H1 (cell line): ENCODE results near the gene FHIT. TPM values are rescaled to one million over a fixed set of nuclear protein-coding genes. Genes with fewer than 3 reads are reported as not detected.

Source experiments
- CTCF ChIA-PET: fragments of 300-600 bp; sonication (Branson Sonifier 250); formaldehyde crosslinking; loops from one replicate; lab custom pipeline; 2021; ENCODE audit not compliant: partially characterized antibody; lab: Charles Lee
- POLR2A ChIA-PET: fragments of 300-600 bp; sonication (Branson Sonifier 250); formaldehyde crosslinking; loops from one replicate; lab custom pipeline; 2021; ENCODE audit warnings: inconsistent platforms; ENCODE audit not compliant: partially characterized antibody; lab: Charles Lee
- DNase-seq, 2 experiments: peaks; one replicate each; pipeline versions ENCODE4 v3.0.0 to v3.0.0-alpha.2; 2010 to 2022; ENCODE audit warnings: low spot score in 2 of 2, low read depth in 1 of 2, mixed read lengths in 1 of 2
- FAIRE-seq: peaks from 2 replicates; lab custom pipeline; 2011; peaks lifted over from hg19 to GRCh38; lab: Jason Lieb, UNC
- H2AFZ ChIP-seq: 2 replicates; pipeline ENCODE4 v1.8.1; 2012; ENCODE audit warnings: low read length, inconsistent platforms
- H2AK5ac ChIP-seq: 2 replicates; pipeline ENCODE4 v1.6.1; 2013; ENCODE audit warnings: low read depth, low read length
- H2BK120ac ChIP-seq: replicated peaks from 2 replicates; pipeline ENCODE3; 2013; ENCODE audit warnings: low read depth, low read length, inconsistent platforms
- H2BK12ac ChIP-seq: 2 replicates; pipeline ENCODE4 v1.6.1; 2013; ENCODE audit warnings: low read depth, low read length
- H2BK15ac ChIP-seq: 2 replicates; pipeline ENCODE4 v1.6.1; 2013; ENCODE audit warnings: low read length
- H2BK20ac ChIP-seq: 2 replicates; pipeline ENCODE4 v1.6.1; 2013; ENCODE audit warnings: low read length
- H2BK5ac ChIP-seq: 2 replicates; pipeline ENCODE4 v1.6.1; 2013; ENCODE audit warnings: low read depth, low read length
- H3K14ac ChIP-seq: 2 replicates; pipeline ENCODE4 v1.6.1; 2013; ENCODE audit warnings: inconsistent platforms; ENCODE audit not compliant: insufficient read length
- H3K18ac ChIP-seq: 2 replicates; pipeline ENCODE4 v1.6.1; 2013; ENCODE audit warnings: low read length; ENCODE audit errors: extremely low read depth
- H3K23ac ChIP-seq: 2 replicates; pipeline ENCODE4 v1.6.1; 2013; ENCODE audit warnings: inconsistent platforms; ENCODE audit not compliant: insufficient read length
- H3K23me2 ChIP-seq: 2 replicates; pipeline ENCODE4 v1.6.1; 2013; ENCODE audit warnings: low read depth, low read length
- H3K27ac ChIP-seq: 2 replicates; pipeline ENCODE4 v1.6.1; 2011; ENCODE audit warnings: low read depth, low read length, inconsistent platforms
- H3K27me3 ChIP-seq, 4 experiments: replicated peaks in 1 of 4; 1 replicate in 1 of 4; 2 replicates in 3 of 4; pipeline versions ENCODE4 v1.6.1 to v1.8.1; 2011 to 2013; ENCODE audit warnings: low read length in 3 of 4, mild to moderate bottlenecking in 3 of 4, inconsistent platforms in 2 of 4, mixed read lengths in 2 of 4, moderate library complexity in 1 of 4; ENCODE audit not compliant: control insufficient read depth in 3 of 4, insufficient read depth in 3 of 4; ENCODE audit errors: extremely low read depth in 1 of 4
- H3K36me3 ChIP-seq, 4 experiments: 2 replicates each; pipeline versions ENCODE4 v1.6.1 to v1.8.1; 2011 to 2013; ENCODE audit warnings: mild to moderate bottlenecking in 4 of 4, low read length in 3 of 4, moderate library complexity in 2 of 4, control low read depth in 1 of 4, inconsistent platforms in 1 of 4; ENCODE audit not compliant: insufficient read depth in 4 of 4, control insufficient read depth in 2 of 4
- H3K4ac ChIP-seq: replicated peaks from 2 replicates; pipeline ENCODE3; 2013; ENCODE audit warnings: low read length, low read depth, mixed read lengths, inconsistent platforms; ENCODE audit not compliant: insufficient read length
- H3K4me1 ChIP-seq, 4 experiments: replicated peaks in 1 of 4; 1 replicate in 1 of 4; 2 replicates in 3 of 4; pipeline versions ENCODE4 v1.6.1 to v1.8.1; 2011 to 2013; ENCODE audit warnings: low read length in 3 of 4, inconsistent platforms in 2 of 4, mixed read lengths in 1 of 4; ENCODE audit not compliant: insufficient read depth in 4 of 4, control insufficient read depth in 3 of 4
- H3K4me2 ChIP-seq, 2 experiments: 2 replicates each; pipeline versions ENCODE4 v1.6.1 to v1.8.1; 2011 to 2013; ENCODE audit warnings: low read depth in 2 of 2, low read length in 2 of 2, control low read depth in 1 of 2, inconsistent platforms in 1 of 2, mild to moderate bottlenecking in 1 of 2; ENCODE audit not compliant: insufficient read depth in 1 of 2
- H3K4me3 ChIP-seq, 4 experiments: fragments of 200-600, 300-600 bp in 1 of 4; sonication (generic), shearing (Covaris generic), sonication (Bioruptor Twin) in 1 of 4; 2 replicates each; pipeline versions ENCODE4 v1.5.1 to v1.8.1; 2011 to 2016; ENCODE audit warnings: low read length in 4 of 4, low read depth in 3 of 4, control low read depth in 2 of 4, inconsistent platforms in 2 of 4, mild to moderate bottlenecking in 2 of 4, mixed read lengths in 1 of 4, moderate library complexity in 1 of 4; ENCODE audit not compliant: insufficient read depth in 2 of 4; ENCODE audit errors: extremely low read depth in 1 of 4
- H3K56ac ChIP-seq: replicated peaks from 2 replicates; pipeline ENCODE3; 2013; ENCODE audit warnings: low read depth, mild to moderate bottlenecking, mixed read lengths, low read length, inconsistent platforms; ENCODE audit not compliant: insufficient read length
- H3K79me1 ChIP-seq: 2 replicates; pipeline ENCODE4 v1.6.1; 2013; ENCODE audit warnings: low read depth, low read length, control low read depth
- H3K79me2 ChIP-seq, 2 experiments: 2 replicates each; pipeline versions ENCODE4 v1.6.1 to v1.8.1; 2012 to 2013; ENCODE audit warnings: low read length in 2 of 2, mild to moderate bottlenecking in 2 of 2, inconsistent platforms in 1 of 2; ENCODE audit not compliant: insufficient read depth in 2 of 2, control insufficient read depth in 1 of 2
- H3K9ac ChIP-seq, 4 experiments: replicated peaks in 1 of 4; 1 replicate in 1 of 4; 2 replicates in 3 of 4; pipeline versions ENCODE4 v1.6.1 to v1.8.1; 2011 to 2013; ENCODE audit warnings: low read depth in 3 of 4, low read length in 3 of 4, control low read depth in 2 of 4, mild to moderate bottlenecking in 2 of 4, moderate library complexity in 2 of 4, inconsistent platforms in 1 of 4; ENCODE audit errors: extremely low read depth in 1 of 4
- H3K9me3 ChIP-seq, 2 experiments: 2 replicates each; pipeline versions ENCODE4 v1.6.1 to v1.8.1; 2012 to 2013; ENCODE audit warnings: mild to moderate bottlenecking in 2 of 2, moderate library complexity in 2 of 2, control low read depth in 1 of 2, inconsistent platforms in 1 of 2, low read depth in 1 of 2, low read length in 1 of 2, mixed read lengths in 1 of 2; ENCODE audit not compliant: insufficient read depth in 2 of 2
- H4K20me1 ChIP-seq, 2 experiments: replicated peaks in 1 of 2; 2 replicates each; pipeline versions ENCODE3 to v1.8.1; 2011 to 2013; ENCODE audit warnings: inconsistent platforms in 2 of 2, low read length in 2 of 2, mild to moderate bottlenecking in 1 of 2; ENCODE audit not compliant: insufficient read depth in 2 of 2, control insufficient read depth in 1 of 2
- H4K5ac ChIP-seq: 2 replicates; pipeline ENCODE4 v1.6.1; 2013; ENCODE audit warnings: low read length, low read depth, mixed read lengths, inconsistent platforms; ENCODE audit not compliant: insufficient read length
- H4K8ac ChIP-seq: 2 replicates; pipeline ENCODE4 v1.8.0; 2013; ENCODE audit warnings: mild to moderate bottlenecking, moderate library complexity, low read length, inconsistent platforms; ENCODE audit not compliant: insufficient read depth; ENCODE audit errors: extremely low read depth
- H4K91ac ChIP-seq: replicated peaks from 2 replicates; pipeline ENCODE3; 2013; ENCODE audit warnings: low read length, mixed read lengths, inconsistent platforms; ENCODE audit not compliant: insufficient read length
- CEBPB ChIP-seq: IDR thresholded peaks from 2 replicates; pipeline ENCODE4 v1.6.1; 2012; ENCODE audit warnings: low read depth, low read length
- JUN ChIP-seq: IDR thresholded peaks from 2 replicates; pipeline ENCODE4 v1.6.1; 2011; ENCODE audit warnings: low read depth, mild to moderate bottlenecking, improper control_type of control experiment, low read length
- WGBS, 2 experiments: shearing (Covaris generic) in 1 of 2; methylation state at CpG; one replicate each; pipeline versions ENCODE4 v1.1.6 to v1.1.7; 2013 to 2015; ENCODE audit warnings: low lambda C conversion rate in 2 of 2, mixed read lengths in 2 of 2, inconsistent platforms in 1 of 2, low coverage in 1 of 2, missing lambda C conversion rate in 1 of 2; ENCODE audit not compliant: insufficient replicate concordance in 2 of 2, insufficient coverage in 1 of 2, insufficient read length in 1 of 2; ENCODE audit errors: extremely low coverage in 1 of 2, missing lambda C conversion rate in 1 of 2; 5-methylcytosine and 5-hydroxymethylcytosine counted together
- polyA plus RNA-seq, 7 experiments: library from polyadenylated mRNA; depleted of rRNA in 3 of 7; stranded (reverse) in 5 of 7; unstranded in 2 of 7; fragments of >200 nt in 5 of 7; fragments of 200-250 nt in 2 of 7; gene quantifications; 1 replicate in 5 of 7; 2 replicates in 1 of 7; 4 replicates in 1 of 7; pipeline versions ENCODE4 v1.2.1 to v1.2.3, GENCODE V29; 2011 to 2013; ENCODE audit warnings: missing spikeins in 2 of 7, mixed read lengths in 2 of 7
- total RNA-seq: library from RNA; stranded (reverse); fragmentation: NEBNext Ultra II Directional; extraction: Animal tissue kit (Norgen Biotek cat#: 25700); gene quantifications from 2 replicates; pipeline ENCODE4 v1.2.1, GENCODE V29; 2021

FHIT gene
- total and polyA plus RNA-seq, 2 of the 8 experiments (the other 6 are each of a cell fraction or from before 2014, with no cell fraction given) = 1.2 to 3.2 TPM

DNA sequence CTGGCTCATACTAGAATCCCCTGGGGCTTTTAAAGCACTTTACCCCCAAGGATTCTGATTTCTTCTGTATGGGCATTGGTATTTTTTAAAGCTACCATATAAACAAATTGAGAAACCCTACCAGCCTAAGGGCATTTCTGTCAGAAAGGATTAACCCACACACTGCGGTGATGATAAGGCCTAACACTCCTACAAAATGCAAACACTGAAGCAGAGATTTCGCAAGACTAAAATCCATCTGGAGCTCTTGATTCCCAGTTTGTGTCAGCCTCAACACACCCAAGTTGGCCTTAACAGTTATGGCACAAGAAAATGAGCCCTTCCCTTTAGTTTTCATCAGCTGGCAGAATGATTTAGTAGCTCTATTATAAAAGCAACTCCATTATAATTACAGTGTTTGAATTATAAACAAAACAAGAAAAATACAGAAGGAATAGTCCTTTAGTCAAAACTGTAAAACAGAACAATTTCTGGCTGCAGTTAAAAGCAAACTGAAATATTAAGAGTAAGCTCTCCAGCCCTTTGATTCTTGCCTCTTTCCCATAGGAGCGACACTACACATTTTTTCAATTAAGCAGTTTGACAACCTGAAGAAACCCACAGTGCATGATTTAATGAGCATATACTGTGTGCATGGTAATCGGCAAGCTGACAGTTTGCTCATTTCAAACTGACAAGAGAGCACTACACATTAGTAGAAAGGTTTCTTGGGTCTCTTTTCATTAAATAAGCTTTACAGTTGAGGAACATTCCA, 441.2 kb downstream of the FHIT start:
- Histone ChIP-seq H2AK5ac (no peak overlapping the region), H3K9ac (no peak overlapping the region), H3K14ac (no peak overlapping the region), H3K79me2 (no peaks in the 10 kb centered on the region), H3K79me1 (no peaks in the 10 kb centered on the region), H3K4me3 (no peak overlapping the region), H3K27ac (no peak overlapping the region), H3K23me2 (no peaks in the 10 kb centered on the region), H3K9me3 (no peaks in the 10 kb centered on the region), H3K27me3 (no peaks in the 10 kb centered on the region), H2BK12ac (no peak overlapping the region), H2BK15ac (no peak overlapping the region), H2BK20ac (no peak overlapping the region), H3K18ac (no peak overlapping the region), H4K8ac (no peak overlapping the region), H4K20me1 (no peaks in the 10 kb centered on the region), H3K23ac (no peak overlapping the region), H2AFZ (no peak overlapping the region), H3K4ac (no peak overlapping the region), H3K4me1 (no peaks in the 10 kb centered on the region), H4K5ac (no peak overlapping the region), H2BK120ac (no peak overlapping the region), H3K4me2 (no peak overlapping the region), H2BK5ac (no peak overlapping the region), H3K56ac (no peak overlapping the region), H3K36me3 (no peaks in the 10 kb centered on the region), H4K91ac (no peak overlapping the region)
- ChIA-PET POLR2A (no interaction called here), CTCF (interaction anchor here (1.1 to 1.2 kb wide), 2 partner anchors 10 to 68 kb away, joined by 3 read pairs; no protein-coding TSS in a partner anchor)
- no peak for DNase-seq
- 93% methylated on average over 4 of the region's 4 CpGs; no CpG with 5 or more reads in 1 of the 2 experiments for WGBS, 2 experiments
- FAIRE-seq = no peak
- TF ChIP-seq JUN (no peak), CEBPB (peak; percentile 85)
